NB4 (cell line): ENCODE measurements around the gene TWIST2.

Experiments
- DNase-seq: peaks from one replicate; pipeline ENCODE4 v3.0.0; 2010; ENCODE audit warnings: low read depth
- H3K4me3 ChIP-seq: one replicate; pipeline ENCODE4 v1.5.1; 2011; ENCODE audit warnings: mild to moderate bottlenecking, low read depth, low read length, moderate library complexity
- CTCF ChIP-seq: IDR thresholded peaks from one replicate; pipeline ENCODE4 v1.5.1; 2012; ENCODE audit warnings: low read depth, low read length
- MAX ChIP-seq: IDR thresholded peaks from 2 replicates; pipeline ENCODE4 v1.6.1; 2011; ENCODE audit warnings: low read depth, low read length
- MYC ChIP-seq: IDR thresholded peaks from 2 replicates; pipeline ENCODE4 v1.6.1; 2011; ENCODE audit warnings: low read depth, low read length
- POLR2A ChIP-seq: IDR thresholded peaks from 2 replicates; pipeline ENCODE4 v1.6.1; 2011; ENCODE audit warnings: mild to moderate bottlenecking; ENCODE audit not compliant: insufficient read length; ENCODE audit errors: extremely low read depth

TWIST2 gene

GRCh38 chr2:238906254-238906935, 58.5 kb downstream of the TWIST2 start:
- TF ChIP-seq MYC = no peak
- no peak for TF ChIP-seq CTCF
- no peak for TF ChIP-seq MAX
- no peak for TF ChIP-seq POLR2A
- DNase-seq = no peak
- H3K4me3 ChIP-seq = no peak overlapping the region

GRCh38 chr2:238906936-238907716, 59.2 kb downstream of the TWIST2 start:
- TF ChIP-seq MYC = no peak
- TF ChIP-seq MAX = no peak
- TF ChIP-seq POLR2A = no peak
- TF ChIP-seq CTCF = no peak
- DNase-seq = no peak
- H3K4me3 ChIP-seq = no peak overlapping the region

GRCh38 chr2:238907717-238908173, 59.9 kb downstream of the TWIST2 start:
- no peak for TF ChIP-seq MAX
- no peak for TF ChIP-seq MYC
- no peak for TF ChIP-seq POLR2A
- no peak for TF ChIP-seq CTCF
- H3K4me3 ChIP-seq = no peak overlapping the region
- DNase-seq = no peak

- no peak for TF ChIP-seq MAX
- TF ChIP-seq CTCF = no peak
- no peak for TF ChIP-seq MYC
- H3K4me3 ChIP-seq = no peak overlapping the region
- DNase-seq = no peak
These were observed 61.4 kb downstream of the TWIST2 start for GRCh38 chr2:238908960-238909951.

- H3K4me3 ChIP-seq = no peak overlapping the region
These were observed 63.0 kb downstream of the TWIST2 start for GRCh38 chr2:238910751-238911351.

More at GRCh38 chr2:238910751-238911351, 63.0 kb downstream of the TWIST2 start:
- DNase-seq = no peak
- TF ChIP-seq MAX = no peak
- TF ChIP-seq CTCF = no peak
- no peak for TF ChIP-seq MYC
- no peak for TF ChIP-seq POLR2A
